ENCODE results near the gene CCS.
A peak's percentile ranks its signal among the peaks of the same experiment; 100 is the strongest.
"Not testable (repeated sequence)": the region's sequence is repeated elsewhere in the genome, so short reads cannot be mapped to it uniquely, and the experiment has no call there.

CCS gene

DNA sequence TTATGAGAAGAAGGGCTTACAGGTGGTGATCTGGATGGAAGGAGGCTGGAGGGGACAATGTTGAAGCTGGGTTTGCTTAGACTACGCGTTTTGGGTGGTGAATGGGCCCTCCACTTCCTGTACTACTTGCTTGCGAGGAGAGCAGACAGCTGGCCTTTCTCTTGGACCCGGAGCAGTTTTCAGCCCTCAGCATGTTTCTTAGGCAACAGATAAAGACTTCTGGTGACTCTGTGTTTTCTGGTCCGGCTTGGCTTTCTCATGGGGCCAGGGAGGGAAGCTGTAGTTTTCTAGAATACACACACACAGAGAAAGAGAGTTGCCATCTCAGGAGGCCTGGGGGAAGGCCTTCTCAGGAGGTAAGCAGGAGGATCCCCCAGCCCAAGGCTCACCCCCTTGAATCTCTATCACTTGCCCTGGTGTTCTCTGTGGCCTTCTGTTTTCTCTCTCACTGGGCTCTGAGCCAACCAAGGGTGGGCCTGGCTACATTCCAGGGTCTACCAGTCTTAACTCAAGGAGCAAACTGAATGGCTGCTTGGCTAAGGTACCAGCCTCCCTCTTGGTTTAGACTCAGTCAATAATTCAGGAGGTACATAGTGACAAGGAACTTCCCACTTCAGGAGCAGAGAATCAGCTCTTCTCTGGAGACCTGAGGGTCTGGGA is 2.4 kb downstream of the CCS start:
- peaks cover 19% of the 10 kb centered on the region for H3K4me1 Mint-ChIP-seq
- peaks cover 8% of the 10 kb centered on the region for H3K9me3 Mint-ChIP-seq
- H3K27ac Mint-ChIP-seq: peak overlapping the region; percentile 90 to 95 (median 93)
- peak overlapping the region; percentile 71 to 85 (median 82) for H3K4me3 Mint-ChIP-seq
- no peaks in the 10 kb centered on the region for H3K27me3 Mint-ChIP-seq (ENCODE audit: low read depth)
- peaks cover 11% of the 10 kb centered on the region for H3K36me3 Mint-ChIP-seq (ENCODE audit: low read depth)
- TF ChIP-seq, protein P1, sequence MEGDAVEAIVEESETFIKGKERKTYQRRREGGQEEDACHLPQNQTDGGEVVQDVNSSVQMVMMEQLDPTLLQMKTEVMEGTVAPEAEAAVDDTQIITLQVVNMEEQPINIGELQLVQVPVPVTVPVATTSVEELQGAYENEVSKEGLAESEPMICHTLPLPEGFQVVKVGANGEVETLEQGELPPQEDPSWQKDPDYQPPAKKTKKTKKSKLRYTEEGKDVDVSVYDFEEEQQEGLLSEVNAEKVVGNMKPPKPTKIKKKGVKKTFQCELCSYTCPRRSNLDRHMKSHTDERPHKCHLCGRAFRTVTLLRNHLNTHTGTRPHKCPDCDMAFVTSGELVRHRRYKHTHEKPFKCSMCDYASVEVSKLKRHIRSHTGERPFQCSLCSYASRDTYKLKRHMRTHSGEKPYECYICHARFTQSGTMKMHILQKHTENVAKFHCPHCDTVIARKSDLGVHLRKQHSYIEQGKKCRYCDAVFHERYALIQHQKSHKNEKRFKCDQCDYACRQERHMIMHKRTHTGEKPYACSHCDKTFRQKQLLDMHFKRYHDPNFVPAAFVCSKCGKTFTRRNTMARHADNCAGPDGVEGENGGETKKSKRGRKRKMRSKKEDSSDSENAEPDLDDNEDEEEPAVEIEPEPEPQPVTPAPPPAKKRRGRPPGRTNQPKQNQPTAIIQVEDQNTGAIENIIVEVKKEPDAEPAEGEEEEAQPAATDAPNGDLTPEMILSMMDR (IDR thresholded peaks at IDR 0.05; ENCODE audit: unreplicated experiment in 3 of 3): no peak

DNA sequence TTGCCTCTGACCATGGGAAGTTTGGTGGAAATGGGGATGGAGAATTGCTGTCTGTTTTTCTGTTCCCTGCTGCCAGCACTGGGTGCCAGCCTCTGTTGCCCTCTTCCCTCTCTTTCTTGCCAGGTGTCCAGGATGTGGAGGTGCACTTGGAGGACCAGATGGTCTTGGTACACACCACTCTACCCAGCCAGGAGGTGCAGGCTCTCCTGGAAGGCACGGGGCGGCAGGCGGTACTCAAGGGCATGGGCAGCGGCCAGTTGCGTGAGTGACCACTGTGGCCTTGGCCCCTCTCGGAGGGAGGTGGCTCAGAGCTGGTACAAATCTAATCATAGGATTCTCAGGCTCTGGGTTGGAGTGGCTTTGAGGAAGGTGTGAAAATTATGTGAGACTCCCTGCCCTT is 6.0 kb downstream of the CCS start:
- no peak overlapping the region for H3K4me3 Mint-ChIP-seq
- peaks cover 17% of the 10 kb centered on the region for H3K4me1 Mint-ChIP-seq
- TF ChIP-seq, protein P1 (IDR thresholded peaks at IDR 0.05; ENCODE audit: unreplicated experiment in 3 of 3): no peak
- no peak overlapping the region for H3K27ac Mint-ChIP-seq
- H3K9me3 Mint-ChIP-seq: no peaks in the 10 kb centered on the region
- peaks cover 23% of the 10 kb centered on the region for H3K36me3 Mint-ChIP-seq (ENCODE audit: low read depth)
- no peaks in the 10 kb centered on the region for H3K27me3 Mint-ChIP-seq (ENCODE audit: low read depth)

DNA sequence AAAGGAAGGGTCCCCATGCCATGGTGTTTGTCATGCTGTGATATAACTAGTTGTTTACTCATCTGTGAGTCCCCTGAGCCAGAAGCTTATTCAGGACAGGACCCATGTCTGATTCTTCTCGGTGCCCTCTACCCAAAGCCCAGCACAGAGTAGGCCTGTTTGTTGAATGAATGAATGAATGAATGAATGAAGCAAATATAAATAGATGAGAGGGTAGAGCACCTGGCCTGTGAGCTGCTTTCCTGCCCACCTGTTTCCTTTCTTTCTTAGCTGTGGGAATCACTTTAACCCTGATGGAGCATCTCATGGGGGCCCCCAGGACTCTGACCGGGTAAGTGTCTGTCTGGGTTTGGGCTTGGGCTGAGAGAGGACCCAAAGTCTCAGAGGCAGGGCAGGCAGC is 7.2 kb downstream of the CCS start:
- H3K27me3 Mint-ChIP-seq (ENCODE audit: low read depth): no peaks in the 10 kb centered on the region
- peak overlapping the region in 1 of 3 experiments; percentile 47 for H3K27ac Mint-ChIP-seq
- peaks cover 10% of the 10 kb centered on the region for H3K4me1 Mint-ChIP-seq
- H3K4me3 Mint-ChIP-seq: no peak overlapping the region
- TF ChIP-seq, protein P1 (IDR thresholded peaks at IDR 0.05; ENCODE audit: unreplicated experiment in 3 of 3): no peak
- peaks cover 35% of the 10 kb centered on the region for H3K36me3 Mint-ChIP-seq (ENCODE audit: low read depth)
- no peaks in the 10 kb centered on the region for H3K9me3 Mint-ChIP-seq

DNA sequence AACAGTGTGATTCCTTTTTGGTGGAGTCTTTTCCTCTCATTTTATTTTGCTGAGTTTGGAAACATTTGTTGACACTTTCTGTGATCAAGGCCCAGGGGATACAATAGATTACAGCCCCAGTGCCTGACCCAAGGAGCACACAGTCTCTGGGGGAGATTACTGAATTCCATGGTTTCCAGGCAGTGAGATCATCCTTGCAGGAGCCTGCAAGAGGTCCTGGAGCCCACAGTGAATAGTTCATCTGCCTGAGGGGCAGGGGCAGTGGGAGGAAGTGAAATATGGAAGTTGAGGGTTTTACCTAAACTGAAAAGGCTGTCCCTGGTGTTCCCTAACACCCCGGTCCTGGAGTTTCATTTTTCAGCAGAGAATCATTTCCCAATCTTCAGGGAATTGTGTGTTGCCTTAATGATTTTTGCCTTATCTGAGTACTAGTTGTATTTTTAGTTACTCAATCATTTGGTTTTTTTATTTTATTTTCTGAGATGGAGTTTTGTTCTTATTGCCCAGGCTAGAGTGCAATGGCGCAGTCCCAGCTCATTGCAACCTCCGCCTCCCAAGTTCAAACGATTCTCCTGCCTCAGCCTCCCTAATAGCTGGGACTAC is 7.7 kb downstream of the CCS start:
- H3K4me3 Mint-ChIP-seq: no peak overlapping the region
- H3K4me1 Mint-ChIP-seq: peaks cover 5% of the 10 kb centered on the region
- H3K27me3 Mint-ChIP-seq (ENCODE audit: low read depth): no peaks in the 10 kb centered on the region
- H3K9me3 Mint-ChIP-seq: no peaks in the 10 kb centered on the region
- TF ChIP-seq, protein P1 (IDR thresholded peaks at IDR 0.05; ENCODE audit: unreplicated experiment in 3 of 3): no peak
- peaks cover 39% of the 10 kb centered on the region for H3K36me3 Mint-ChIP-seq (ENCODE audit: low read depth)
- peak overlapping the region in 1 of 3 experiments; percentile 47 for H3K27ac Mint-ChIP-seq

DNA sequence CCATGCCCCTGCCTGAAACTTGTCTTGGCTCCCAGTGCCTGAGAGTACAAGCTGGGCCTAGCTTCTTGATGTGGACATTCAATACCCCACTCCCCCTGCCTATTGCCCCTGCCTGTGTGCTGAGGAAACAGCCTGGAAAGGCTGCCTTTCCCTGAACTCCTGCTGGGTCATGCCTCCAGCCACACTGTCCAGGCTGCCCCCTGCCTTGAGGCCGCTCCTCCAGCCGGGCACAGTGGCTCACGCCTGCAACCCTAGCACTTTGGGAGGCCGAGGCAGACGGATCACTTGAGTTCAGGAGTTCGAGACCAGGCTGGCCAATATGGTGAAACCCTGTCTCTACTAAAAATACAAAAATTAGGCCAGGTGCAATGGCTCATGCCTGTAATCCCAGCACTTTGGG is 10.1 kb downstream of the CCS start:
- no peak overlapping the region for H3K27ac Mint-ChIP-seq
- H3K4me3 Mint-ChIP-seq: no peak overlapping the region
- TF ChIP-seq, protein P1 (IDR thresholded peaks at IDR 0.05; ENCODE audit: unreplicated experiment in 3 of 3): no peak
- H3K4me1 Mint-ChIP-seq: peaks cover 10% of the 10 kb centered on the region
- no peaks in the 10 kb centered on the region for H3K9me3 Mint-ChIP-seq
- H3K36me3 Mint-ChIP-seq (ENCODE audit: low read depth): peaks cover 38% of the 10 kb centered on the region
- no peaks in the 10 kb centered on the region for H3K27me3 Mint-ChIP-seq (ENCODE audit: low read depth)

DNA sequence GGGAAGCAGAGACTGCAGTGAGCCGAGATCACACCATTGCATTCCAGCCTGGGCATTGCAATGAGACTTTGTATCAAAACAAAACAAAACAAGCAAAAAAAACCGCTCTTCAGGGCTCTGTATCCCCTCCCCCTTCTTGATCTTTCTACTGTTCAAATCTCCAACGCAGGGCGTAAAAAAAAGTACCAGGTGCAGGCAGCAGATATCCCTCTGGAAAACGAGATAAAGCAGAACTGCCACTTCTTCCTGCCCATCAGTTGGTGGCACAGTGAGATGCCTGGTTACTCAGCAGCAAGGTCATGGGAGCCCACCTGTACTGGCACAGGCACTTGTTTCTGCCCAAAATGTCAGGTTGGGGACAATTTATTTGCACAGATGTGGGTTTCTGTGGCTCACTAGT is 11.2 kb downstream of the CCS start:
- TF ChIP-seq, protein P1 (IDR thresholded peaks at IDR 0.05; ENCODE audit: unreplicated experiment in 3 of 3): no peak
- H3K4me1 Mint-ChIP-seq: peaks cover 10% of the 10 kb centered on the region
- H3K27me3 Mint-ChIP-seq (ENCODE audit: low read depth): no peaks in the 10 kb centered on the region
- H3K27ac Mint-ChIP-seq: no peak overlapping the region
- no peaks in the 10 kb centered on the region for H3K9me3 Mint-ChIP-seq
- no peak overlapping the region for H3K4me3 Mint-ChIP-seq
- H3K36me3 Mint-ChIP-seq (ENCODE audit: low read depth): peaks cover 33% of the 10 kb centered on the region

DNA sequence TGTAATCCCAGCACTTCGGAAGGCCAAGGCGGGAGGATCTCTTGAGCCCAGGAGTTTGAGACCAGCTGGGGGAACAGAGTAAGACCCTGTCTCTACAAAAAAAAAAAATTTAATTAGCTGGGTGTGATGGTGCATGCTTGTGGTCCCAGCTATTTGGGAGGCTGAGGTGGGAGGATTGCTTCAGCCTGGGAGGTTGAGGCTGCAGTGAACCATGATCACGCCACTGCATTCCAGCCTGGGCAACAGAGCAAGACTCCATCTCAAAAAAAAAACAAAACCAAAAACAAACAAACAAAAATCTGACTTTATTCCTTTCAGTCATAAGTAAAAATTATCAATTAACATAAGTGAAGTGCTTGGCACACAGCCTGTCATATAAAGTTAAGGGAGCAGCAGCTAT is 13.6 kb downstream of the CCS start:
- Mint-ChIP-seq H3K4me1 (peaks cover 10% of the 10 kb centered on the region), H3K27ac (peak overlapping the region in 1 of 3 experiments; percentile 78), H3K36me3 (ENCODE audit: low read depth) (peaks cover 25% of the 10 kb centered on the region)
- H3K27me3 Mint-ChIP-seq (ENCODE audit: low read depth); H3K4me3 Mint-ChIP-seq; H3K9me3 Mint-ChIP-seq: not testable (repeated sequence)
